ENCODE results near the gene THAP9.
A peak's percentile ranks its signal among the peaks of the same experiment; 100 is the strongest.
"Not testable (repeated sequence)": the region's sequence is repeated elsewhere in the genome, so short reads cannot be mapped to it uniquely, and the experiment has no call there.

THAP9 gene

GRCh38 chr4:82893942-82894341, 6.6 kb upstream of the THAP9 start:
- no peak for DNase-seq (ENCODE audit: low read depth)

GRCh38 chr4:82896755-82897154, 3.8 kb upstream of the THAP9 start:
- DNase-seq (ENCODE audit: low read depth) = no peak

GRCh38 chr4:82898322-82899243, 2.0 kb upstream of the THAP9 start:
- DNase-seq (ENCODE audit: low read depth) = peak; percentile 79

GRCh38 chr4:82899374-82900065, 1.0 kb upstream of the THAP9 start:
- DNase-seq (ENCODE audit: low read depth) = no peak

- no peak for DNase-seq (ENCODE audit: low read depth)
Measured at GRCh38 chr4:82900066-82900410, 497 bp upstream of the THAP9 start.

GRCh38 chr4:82901183-82901718, 716 bp downstream of the THAP9 start:
- DNase-seq (ENCODE audit: low read depth) = no peak

GRCh38 chr4:82903737-82904136, 3.2 kb downstream of the THAP9 start:
- no peak for DNase-seq (ENCODE audit: low read depth)

GRCh38 chr4:82905205-82905604, 4.7 kb downstream of the THAP9 start:
- DNase-seq (ENCODE audit: low read depth) = no peak

GRCh38 chr4:82906469-82906868, 5.9 kb downstream of the THAP9 start:
- DNase-seq (ENCODE audit: low read depth) = no peak

GRCh38 chr4:82909326-82909725, 8.8 kb downstream of the THAP9 start:
- DNase-seq (ENCODE audit: low read depth) = no peak

GRCh38 chr4:82913305-82913704, 12.8 kb downstream of the THAP9 start:
- no peak for DNase-seq (ENCODE audit: low read depth)

GRCh38 chr4:82913968-82914367, 13.4 kb downstream of the THAP9 start:
- DNase-seq (ENCODE audit: low read depth) = not testable (repeated sequence)

- no peak for DNase-seq (ENCODE audit: low read depth)
Measured at GRCh38 chr4:82918091-82918490, 17.6 kb downstream of the THAP9 start.

GRCh38 chr4:82919386-82919785, 18.9 kb downstream of the THAP9 start:
- no peak for DNase-seq (ENCODE audit: low read depth)

- no peak for DNase-seq (ENCODE audit: low read depth)
Measured at GRCh38 chr4:82921795-82922194, 21.3 kb downstream of the THAP9 start.

- no peak for DNase-seq (ENCODE audit: low read depth)
Measured at GRCh38 chr4:82930848-82931755, 30.6 kb downstream of the THAP9 start.

GRCh38 chr4:82934441-82934840, 33.9 kb downstream of the THAP9 start:
- DNase-seq (ENCODE audit: low read depth) = no peak

- DNase-seq (ENCODE audit: low read depth) = no peak
Measured at GRCh38 chr4:82939414-82939813, 38.9 kb downstream of the THAP9 start.

- no peak for DNase-seq (ENCODE audit: low read depth)
Measured at GRCh38 chr4:82947498-82947897, 47.0 kb downstream of the THAP9 start.

- no peak for DNase-seq (ENCODE audit: low read depth)
Measured at GRCh38 chr4:82948647-82949204, 48.2 kb downstream of the THAP9 start.

GRCh38 chr4:82951196-82951595, 50.7 kb downstream of the THAP9 start:
- no peak for DNase-seq (ENCODE audit: low read depth)

- DNase-seq (ENCODE audit: low read depth) = no peak
Measured at GRCh38 chr4:82954212-82954611, 53.7 kb downstream of the THAP9 start.
